Measurements from ENCODE around the gene WDFY4.

The WDFY4 gene

GRCh38 chr10:48737886-48738285 lies 53.2 kb downstream of the WDFY4 start:
- H3K36me3 ChIP-seq (ENCODE audit: low read depth): no peaks in the 10 kb centered on the region
- H3K27me3 ChIP-seq (ENCODE audit: insufficient read depth, poor library complexity, severe bottlenecking): no peaks in the 10 kb centered on the region
- no peak for DNase-seq (ENCODE audit: low spot score)
- no peak for TF ChIP-seq CTCF (IDR thresholded peaks at IDR 0.05; ENCODE audit: poor library complexity, severe bottlenecking)
- H3K9me3 ChIP-seq (ENCODE audit: severe bottlenecking): no peaks in the 10 kb centered on the region
- ATAC-seq (ENCODE audit: low read depth): no peak
- no peak overlapping the region for H3K27ac ChIP-seq (ENCODE audit: poor library complexity, severe bottlenecking)
- no peaks in the 10 kb centered on the region for H3K4me1 ChIP-seq (ENCODE audit: insufficient read depth, poor library complexity, severe bottlenecking)
- no peak overlapping the region for H3K4me3 ChIP-seq (ENCODE audit: severe bottlenecking)

DNA sequence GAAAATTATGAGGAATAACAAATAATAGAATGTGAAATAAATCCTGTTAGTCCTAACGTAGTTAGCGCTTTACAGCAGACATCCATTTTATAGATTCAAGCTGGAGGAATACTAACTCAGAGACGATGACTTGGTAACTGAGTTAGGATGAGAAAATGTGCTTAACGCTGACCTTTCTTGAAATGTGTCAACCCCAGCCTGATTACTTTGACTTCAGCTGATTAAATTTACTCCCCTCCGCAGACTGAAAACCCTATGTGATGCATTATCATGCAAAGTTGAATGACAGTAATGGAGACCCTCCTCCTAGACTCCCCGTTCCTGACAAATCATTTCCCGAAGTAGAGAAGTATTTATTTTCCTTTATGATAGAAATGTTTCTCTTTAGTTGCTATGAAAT lies 54.5 kb downstream of the WDFY4 start:
- H3K4me3 ChIP-seq (ENCODE audit: severe bottlenecking): no peak overlapping the region
- no peaks in the 10 kb centered on the region for H3K4me1 ChIP-seq (ENCODE audit: insufficient read depth, poor library complexity, severe bottlenecking)
- ATAC-seq (ENCODE audit: low read depth) (no peak), DNase-seq (ENCODE audit: low spot score) (no peak)
- no peaks in the 10 kb centered on the region for H3K36me3 ChIP-seq (ENCODE audit: low read depth)
- no peak for TF ChIP-seq CTCF (IDR thresholded peaks at IDR 0.05; ENCODE audit: poor library complexity, severe bottlenecking)
- no peaks in the 10 kb centered on the region for H3K27me3 ChIP-seq (ENCODE audit: insufficient read depth, poor library complexity, severe bottlenecking)
- no peaks in the 10 kb centered on the region for H3K9me3 ChIP-seq (ENCODE audit: severe bottlenecking)
- no peak overlapping the region for H3K27ac ChIP-seq (ENCODE audit: poor library complexity, severe bottlenecking)

DNA sequence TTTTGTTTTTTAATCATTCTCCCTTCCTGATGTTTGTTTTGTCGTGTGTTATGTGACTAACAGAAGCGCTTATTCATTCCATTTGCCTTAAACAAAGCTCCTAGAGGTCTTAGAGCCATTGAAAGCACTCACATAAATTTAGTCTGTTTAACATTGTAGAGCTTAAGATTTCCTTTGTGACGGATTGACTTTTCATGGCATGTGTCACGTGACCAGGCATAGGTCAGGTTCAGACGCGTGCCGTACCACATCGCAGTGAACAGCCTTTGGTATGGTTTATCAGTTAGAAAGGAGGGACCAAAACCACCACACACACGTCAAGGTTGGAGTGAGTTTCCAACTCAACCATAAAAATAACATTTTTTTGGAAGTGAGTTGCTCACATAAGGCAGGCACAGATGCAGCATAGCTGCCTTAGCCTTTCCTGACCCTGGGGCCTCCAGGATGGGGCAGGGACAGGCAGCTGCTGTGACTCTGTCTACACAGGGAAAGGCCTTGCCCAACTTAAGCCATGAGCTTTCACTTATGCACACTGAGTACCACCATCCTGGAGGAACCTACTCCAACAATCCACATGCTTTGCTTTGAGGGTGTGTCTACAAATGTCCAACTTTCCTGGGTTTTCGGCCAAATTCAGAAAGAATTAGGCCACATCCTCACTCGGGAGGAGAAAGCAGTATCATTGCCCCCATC lies 55.5 kb downstream of the WDFY4 start:
- no peak overlapping the region for H3K27ac ChIP-seq (ENCODE audit: poor library complexity, severe bottlenecking)
- no peak overlapping the region for H3K4me3 ChIP-seq (ENCODE audit: severe bottlenecking)
- no peak for TF ChIP-seq CTCF (IDR thresholded peaks at IDR 0.05; ENCODE audit: poor library complexity, severe bottlenecking)
- ATAC-seq (ENCODE audit: low read depth) (no peak), DNase-seq (ENCODE audit: low spot score) (no peak)
- H3K4me1 ChIP-seq (ENCODE audit: insufficient read depth, poor library complexity, severe bottlenecking): no peaks in the 10 kb centered on the region
- H3K9me3 ChIP-seq (ENCODE audit: severe bottlenecking): no peaks in the 10 kb centered on the region
- no peaks in the 10 kb centered on the region for H3K36me3 ChIP-seq (ENCODE audit: low read depth)
- H3K27me3 ChIP-seq (ENCODE audit: insufficient read depth, poor library complexity, severe bottlenecking): no peaks in the 10 kb centered on the region

DNA sequence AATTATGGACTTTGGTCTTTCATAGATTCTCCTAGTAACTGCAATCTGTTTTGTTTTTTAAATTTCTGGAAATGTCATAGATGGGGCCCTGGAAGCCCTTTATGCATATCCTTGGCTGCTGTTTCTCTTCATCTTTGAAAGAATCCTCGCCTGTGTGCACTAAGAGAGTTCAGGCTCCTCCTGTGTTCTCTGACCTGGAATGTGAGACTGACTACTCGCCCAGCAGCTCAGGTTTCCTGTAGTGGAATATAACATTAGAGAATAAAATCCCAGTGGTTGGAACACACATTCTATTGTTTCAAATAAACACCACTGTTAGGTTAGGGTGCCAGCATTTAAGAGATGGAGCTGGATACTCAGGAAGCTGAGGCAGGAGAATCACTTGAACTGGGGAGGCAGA lies 56.3 kb downstream of the WDFY4 start:
- no peak for DNase-seq (ENCODE audit: low spot score)
- Histone ChIP-seq H3K4me3 (ENCODE audit: severe bottlenecking) (no peak overlapping the region), H3K36me3 (ENCODE audit: low read depth) (no peaks in the 10 kb centered on the region), H3K27me3 (ENCODE audit: insufficient read depth, poor library complexity, severe bottlenecking) (no peaks in the 10 kb centered on the region), H3K9me3 (ENCODE audit: severe bottlenecking) (no peaks in the 10 kb centered on the region), H3K4me1 (ENCODE audit: insufficient read depth, poor library complexity, severe bottlenecking) (no peaks in the 10 kb centered on the region), H3K27ac (ENCODE audit: poor library complexity, severe bottlenecking) (no peak overlapping the region)
- no peak for ATAC-seq (ENCODE audit: low read depth)
- no peak for TF ChIP-seq CTCF (IDR thresholded peaks at IDR 0.05; ENCODE audit: poor library complexity, severe bottlenecking)
